ENCODE results near the gene CLDN20. TPM values are rescaled to one million over a fixed set of nuclear protein-coding genes. Genes with fewer than 3 reads are reported as not detected.

The CLDN20 gene
- total and polyA plus RNA-seq, 10 of the 15 experiments (the other 5 are each of a cell fraction or from before 2014, with no cell fraction given): 0.13 to 0.23 TPM; not detected in 8

DNA sequence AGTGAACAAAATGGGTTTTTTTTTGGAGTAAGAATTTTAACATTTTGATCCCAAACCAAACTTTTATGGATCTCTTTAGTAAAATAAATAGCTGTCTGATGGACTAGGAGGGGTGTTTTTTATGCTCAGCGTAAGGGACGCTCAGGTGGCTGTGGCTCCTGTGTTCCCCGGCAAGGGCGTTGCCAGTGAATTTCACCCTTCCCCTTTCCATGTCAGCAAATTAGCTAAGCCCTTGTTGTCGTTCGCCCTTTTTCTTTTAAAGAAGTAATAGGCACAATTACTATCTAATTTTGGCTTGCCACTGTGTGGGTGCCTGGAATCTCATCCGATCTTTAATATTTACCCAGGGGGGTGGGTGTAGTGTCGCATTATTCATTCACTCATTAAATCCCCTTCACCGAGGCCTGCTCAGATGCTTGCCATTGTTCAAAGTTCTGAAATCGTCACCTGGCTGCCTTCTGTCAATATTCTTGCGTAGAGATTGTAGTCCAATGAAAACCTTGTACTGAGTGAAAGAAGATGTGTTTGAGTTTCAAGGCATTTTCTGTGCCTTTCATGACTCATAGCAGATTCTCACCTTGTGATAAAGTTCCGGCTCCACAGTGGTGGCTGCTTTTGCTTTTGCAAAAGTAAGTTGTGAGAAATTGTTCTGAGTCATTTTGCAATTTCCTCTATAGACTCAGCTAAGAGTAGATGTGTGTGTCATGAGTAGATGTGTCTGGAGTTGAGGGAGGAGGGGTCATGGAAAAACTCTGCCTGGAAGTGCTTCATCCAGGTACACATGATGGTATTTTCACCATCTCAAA lies 40.0 kb upstream of the CLDN20 start (continued):
- TF ChIP-seq MYC (IDR thresholded peaks at IDR 0.05; ENCODE audit: insufficient read depth, insufficient read length, insufficient replicate concordance, low read length, severe bottlenecking) (no peak), SREBF1 (IDR thresholded peaks at IDR 0.05; ENCODE audit: low read length) (no peak), SMC3 (IDR thresholded peaks at IDR 0.05; ENCODE audit: borderline replicate concordance, low read length) (no peak; the same call in 1 of the 2 replicates), PKNOX1 (IDR thresholded peaks at IDR 0.05) (peak; percentile 88), PML (IDR thresholded peaks at IDR 0.05; ENCODE audit: low read length) (no peak)
- TF ChIP-seq, protein P1, sequence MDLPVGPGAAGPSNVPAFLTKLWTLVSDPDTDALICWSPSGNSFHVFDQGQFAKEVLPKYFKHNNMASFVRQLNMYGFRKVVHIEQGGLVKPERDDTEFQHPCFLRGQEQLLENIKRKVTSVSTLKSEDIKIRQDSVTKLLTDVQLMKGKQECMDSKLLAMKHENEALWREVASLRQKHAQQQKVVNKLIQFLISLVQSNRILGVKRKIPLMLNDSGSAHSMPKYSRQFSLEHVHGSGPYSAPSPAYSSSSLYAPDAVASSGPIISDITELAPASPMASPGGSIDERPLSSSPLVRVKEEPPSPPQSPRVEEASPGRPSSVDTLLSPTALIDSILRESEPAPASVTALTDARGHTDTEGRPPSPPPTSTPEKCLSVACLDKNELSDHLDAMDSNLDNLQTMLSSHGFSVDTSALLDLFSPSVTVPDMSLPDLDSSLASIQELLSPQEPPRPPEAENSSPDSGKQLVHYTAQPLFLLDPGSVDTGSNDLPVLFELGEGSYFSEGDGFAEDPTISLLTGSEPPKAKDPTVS (IDR thresholded peaks at IDR 0.05; ENCODE audit: low read depth, low read length): no peak

- no peak overlapping the region for H2AFZ ChIP-seq (ENCODE audit: control insufficient read depth, low read depth, low read length)
- no peak for FAIRE-seq
- no peaks in the 10 kb centered on the region for H3K27me3 ChIP-seq (replicated peaks in 1 of 2; ENCODE audit: control insufficient read depth in 2 of 2, insufficient read depth in 2 of 2, low read length in 1 of 2)
- CTCF ChIA-PET: interaction anchor here (1.4 to 3.8 kb wide), 5 partner anchors 10 to 47 kb away, joined by 4 to 23 read pairs (median 8); no protein-coding TSS in a partner anchor
- no peak overlapping the region for H3K27ac ChIP-seq (ENCODE audit: control insufficient read depth, insufficient read depth)
- 64% methylated on average over 7 of the region's 7 CpGs for WGBS (ENCODE audit: insufficient coverage, insufficient replicate concordance, low lambda C conversion rate, missing lambda C conversion rate)
- DNase-seq (ENCODE audit: low read depth, low spot score): no peak
- H3K36me3 ChIP-seq (ENCODE audit: control insufficient read depth in 2 of 2, insufficient read depth in 2 of 2, low read length in 1 of 2): no peaks in the 10 kb centered on the region; a peak in 2 of 4 replicates
- peak; percentile 7; the same call in 1 of the 3 replicates for ATAC-seq
- no peaks in the 10 kb centered on the region; the same call in 1 of the 2 replicates for H4K20me1 ChIP-seq (ENCODE audit: control insufficient read depth, insufficient read depth)
- in situ Hi-C loops (cut with MboI) (no loop called here), intact Hi-C loops (cut with micrococcal nuclease; ENCODE audit: unreplicated experiment) (loop anchor here (2.0 kb wide), 1 partner anchor 44 kb away; no protein-coding TSS in a partner anchor)
- H3K9ac ChIP-seq (ENCODE audit: control insufficient read depth, insufficient read depth, low read length): no peak overlapping the region
- no TSS peak for BruUV-seq (replicated peaks)
- peak overlapping the region; percentile 15; the same call in 1 of the 2 replicates for H3K4me2 ChIP-seq (ENCODE audit: control insufficient read depth, insufficient read depth)
- SMC1A ChIA-PET (ENCODE audit: uncharacterized antibody, unreplicated experiment): interaction anchor here (0.8 to 4.3 kb wide), 13 partner anchors 10 to 297 kb away, joined by 3 to 23 read pairs (median 4); no protein-coding TSS in a partner anchor
- no peaks in the 10 kb centered on the region; the same call in 2 of the 3 replicates for H3K9me3 ChIP-seq (replicated peaks; ENCODE audit: control insufficient read depth, insufficient read depth, low read length)
- RAD21 ChIA-PET (ENCODE audit: unreplicated experiment): interaction anchor here (1.0 to 3.2 kb wide), 6 partner anchors 11 to 53 kb away, joined by 3 to 17 read pairs (median 7); no protein-coding TSS in a partner anchor
- H3K4me3 ChIP-seq: no peak overlapping the region
- POLR2A ChIA-PET: interaction anchor here (1.2 to 2.5 kb wide), 4 partner anchors 22 to 90 kb away, joined by 3 to 19 read pairs (median 4); no protein-coding TSS in a partner anchor
- peaks cover 15% of the 10 kb centered on the region for H3K4me1 ChIP-seq (ENCODE audit: control insufficient read depth, insufficient read depth, low read length)
- H3K79me2 ChIP-seq (ENCODE audit: control insufficient read depth, insufficient read depth, low read length): no peaks in the 10 kb centered on the region; the same call in 1 of the 2 replicates
- TF ChIP-seq ZNF687 (IDR thresholded peaks at IDR 0.05) (no peak), SMC3 (IDR thresholded peaks at IDR 0.05; ENCODE audit: borderline replicate concordance, low read length) (no peak), YBX1 (IDR thresholded peaks at IDR 0.05) (no peak)
- TF ChIP-seq, protein P2, sequence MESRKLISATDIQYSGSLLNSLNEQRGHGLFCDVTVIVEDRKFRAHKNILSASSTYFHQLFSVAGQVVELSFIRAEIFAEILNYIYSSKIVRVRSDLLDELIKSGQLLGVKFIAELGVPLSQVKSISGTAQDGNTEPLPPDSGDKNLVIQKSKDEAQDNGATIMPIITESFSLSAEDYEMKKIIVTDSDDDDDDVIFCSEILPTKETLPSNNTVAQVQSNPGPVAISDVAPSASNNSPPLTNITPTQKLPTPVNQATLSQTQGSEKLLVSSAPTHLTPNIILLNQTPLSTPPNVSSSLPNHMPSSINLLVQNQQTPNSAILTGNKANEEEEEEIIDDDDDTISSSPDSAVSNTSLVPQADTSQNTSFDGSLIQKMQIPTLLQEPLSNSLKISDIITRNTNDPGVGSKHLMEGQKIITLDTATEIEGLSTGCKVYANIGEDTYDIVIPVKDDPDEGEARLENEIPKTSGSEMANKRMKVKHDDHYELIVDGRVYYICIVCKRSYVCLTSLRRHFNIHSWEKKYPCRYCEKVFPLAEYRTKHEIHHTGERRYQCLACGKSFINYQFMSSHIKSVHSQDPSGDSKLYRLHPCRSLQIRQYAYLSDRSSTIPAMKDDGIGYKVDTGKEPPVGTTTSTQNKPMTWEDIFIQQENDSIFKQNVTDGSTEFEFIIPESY (IDR thresholded peaks at IDR 0.05): no peak
Measured at GRCh38 chr6:155224618-155225017, 39.2 kb upstream of the CLDN20 start.

Measured in GM12878 (cell line).